SH-SY5Y (cell line): ENCODE data around the gene DLG4.

ENCODE experiments used
- GATA2 ChIP-seq: IDR thresholded peaks from 2 replicates; pipeline ENCODE4 v1.6.1; 2011; ENCODE audit warnings: mild to moderate bottlenecking, low read depth, low read length
- GATA3 ChIP-seq: IDR thresholded peaks from 2 replicates; pipeline ENCODE4 v1.6.1; 2011; ENCODE audit warnings: low read depth, mild to moderate bottlenecking, low read length, moderate library complexity

GRCh38 chr17:7249830-7250229 is 30.2 kb upstream of the DLG4 start:
- TF ChIP-seq GATA3 (no peak), GATA2 (no peak)
